Lung (tissue), 12 donors: ENCODE results near the gene CDAN1. TPM values are rescaled to one million over a fixed set of nuclear protein-coding genes. Genes with fewer than 3 reads are reported as not detected.

Experiments used
- ATAC-seq: fragments of 200-7000 bp; cut with Tn5 transposase; one replicate; pipeline ENCODE4 v1.9.1; 2020; ENCODE audit warnings: moderate number of reproducible peaks; ENCODE audit not compliant: insufficient read depth, low FRiP score
- DNase-seq, 3 donors: peaks; one replicate each; pipeline ENCODE4 v3.0.0-alpha.2; 2013 to 2017
- H3K27ac ChIP-seq, 2 donors: one replicate each; pipeline ENCODE4 v1.5.1; 2013; ENCODE audit warnings: mild to moderate bottlenecking in 2 of 2, moderate library complexity in 2 of 2, control low read depth in 1 of 2, inconsistent platforms in 1 of 2, low read depth in 1 of 2, low read length in 1 of 2
- H3K27me3 ChIP-seq, 3 donors: one replicate each; pipeline ENCODE4 v1.5.1; 2013; ENCODE audit warnings: low read length in 2 of 3; ENCODE audit not compliant: control insufficient read depth in 3 of 3, insufficient read depth in 3 of 3
- H3K36me3 ChIP-seq, 4 donors: one replicate each; pipeline ENCODE4 v1.5.1; 2013; ENCODE audit warnings: low read length in 4 of 4, mild to moderate bottlenecking in 1 of 4, moderate library complexity in 1 of 4; ENCODE audit not compliant: control insufficient read depth in 4 of 4, insufficient read depth in 4 of 4
- H3K4me1 ChIP-seq, 5 donors: one replicate each; pipeline ENCODE4 v1.5.1; 2013; ENCODE audit warnings: low read length in 5 of 5, mild to moderate bottlenecking in 2 of 5, moderate library complexity in 1 of 5; ENCODE audit not compliant: control insufficient read depth in 5 of 5, insufficient read depth in 5 of 5
- H3K4me3 ChIP-seq: one replicate; pipeline ENCODE4 v1.5.1; 2013; ENCODE audit warnings: mild to moderate bottlenecking, control low read depth, moderate library complexity
- H3K9ac ChIP-seq, 2 donors: one replicate each; pipeline ENCODE4 v1.5.1; 2013; ENCODE audit warnings: low read length in 2 of 2, control low read depth in 1 of 2; ENCODE audit not compliant: insufficient read depth in 1 of 2
- H3K9me3 ChIP-seq, 4 donors: one replicate each; pipeline ENCODE4 v1.5.1; 2013; ENCODE audit warnings: low read length in 3 of 4, mild to moderate bottlenecking in 1 of 4, moderate library complexity in 1 of 4; ENCODE audit not compliant: control insufficient read depth in 4 of 4, insufficient read depth in 3 of 4
- CTCF ChIP-seq: IDR thresholded peaks from 2 replicates; pipeline ENCODE4 v1.5.1; 2012; ENCODE audit warnings: mild to moderate bottlenecking; ENCODE audit errors: control extremely low read depth, extremely low read depth
- WGBS, 2 donors: extraction: QIAGEN DNeasy Blood & Tissue Kit; methylation state at CpG; one replicate each; pipeline ENCODE4 v1.1.7; 2013; 5-methylcytosine and 5-hydroxymethylcytosine counted together
- polyA plus RNA-seq, 2 donors: library from polyadenylated mRNA; stranded (reverse); fragments of 200-250 nt; gene quantifications; one replicate each; pipeline ENCODE4 v1.2.1, GENCODE V29; 2013
- total RNA-seq, 2 donors: library from RNA; depleted of rRNA in 1 of 2; stranded (reverse); fragments of >200 nt in 1 of 2; gene quantifications; one replicate each; pipeline ENCODE4 v1.2.1, GENCODE V29; 2014 to 2021
- donor health status: control.
- donor health status: control.
- donor health status: Bipolar disorder and iron deficiency.
- donor health status: healthy.
- donor health status: DM: yes; HTN: yes; CAD: no.

The CDAN1 gene
- total and polyA plus RNA-seq, 4 donors: 4.2 to 15.2 (median 12.2) TPM

GRCh38 chr15:42728560-42728959 lies 8.4 kb downstream of the CDAN1 start:
- no peak for DNase-seq
- Histone ChIP-seq H3K27me3 (no peaks in the 10 kb centered on the region), H3K36me3 (peaks cover 24 to 79% (median 60%) of the 10 kb centered on the region in 4 donors)

GRCh38 chr15:42727750-42728381 lies 9.1 kb downstream of the CDAN1 start:
- 75 to 87% methylated on average over 13 of the region's 13 CpGs for WGBS, 2 donors
- Histone ChIP-seq H3K4me1 (peaks cover 0 to 6% (median 0%) of the 10 kb centered on the region in 5 donors), H3K36me3 (peaks cover 24 to 79% (median 61%) of the 10 kb centered on the region in 4 donors), H3K27ac (no peak overlapping the region), H3K9me3 (no peaks in the 10 kb centered on the region), H3K27me3 (no peaks in the 10 kb centered on the region), H3K4me3 (no peak overlapping the region), H3K9ac (no peak overlapping the region)
- DNase-seq: peak; percentile 66 to 89 (median 81)
- no peak for TF ChIP-seq CTCF
- peak; percentile 53 for ATAC-seq

More at GRCh38 chr15:42728560-42728959, 8.4 kb downstream of the CDAN1 start:
- no peak overlapping the region for H3K4me3 ChIP-seq
- WGBS, 2 donors: 77 to 81% methylated on average over 5 of the region's 5 CpGs
- H3K9me3 ChIP-seq: no peaks in the 10 kb centered on the region
- ATAC-seq: no peak
- no peak for TF ChIP-seq CTCF
- H3K4me1 ChIP-seq: peaks cover 0 to 6% (median 0%) of the 10 kb centered on the region in 5 donors
- H3K9ac ChIP-seq: no peak overlapping the region
- H3K27ac ChIP-seq: no peak overlapping the region

GRCh38 chr15:42726114-42726513 lies 10.8 kb downstream of the CDAN1 start:
- no peak for TF ChIP-seq CTCF
- no peak overlapping the region for H3K4me3 ChIP-seq
- H3K9me3 ChIP-seq: no peaks in the 10 kb centered on the region
- no peak for DNase-seq
- no peaks in the 10 kb centered on the region for H3K27me3 ChIP-seq
- H3K9ac ChIP-seq: no peak overlapping the region
- H3K27ac ChIP-seq: no peak overlapping the region
- 88 to 89% methylated on average over 11 of the region's 11 CpGs for WGBS, 2 donors
- H3K36me3 ChIP-seq: peaks cover 19 to 68% (median 51%) of the 10 kb centered on the region in 4 donors
- peaks cover 0 to 6% (median 0%) of the 10 kb centered on the region in 5 donors for H3K4me1 ChIP-seq
- ATAC-seq: no peak
